Occipital lobe (tissue), 2 donors: Measurements from ENCODE around the gene PIBF1. TPM values are rescaled to one million over a fixed set of nuclear protein-coding genes. Genes with fewer than 3 reads are reported as not detected.
"Not testable (repeated sequence)": the region's sequence is repeated elsewhere in the genome, so short reads cannot be mapped to it uniquely, and the experiment has no call there.

Source experiments
- DNase-seq: peaks from one replicate; lab custom pipeline; 2025; lab: John Stamatoyannopoulos, UW
- total RNA-seq: library from RNA; depleted of rRNA; stranded (reverse); fragments of >200 nt; gene quantifications from one replicate; pipeline ENCODE4 v1.2.3, GENCODE V29; 2014

Gene PIBF1
- total RNA-seq, 1 donor from 2014 or later = 31.5 TPM

DNA sequence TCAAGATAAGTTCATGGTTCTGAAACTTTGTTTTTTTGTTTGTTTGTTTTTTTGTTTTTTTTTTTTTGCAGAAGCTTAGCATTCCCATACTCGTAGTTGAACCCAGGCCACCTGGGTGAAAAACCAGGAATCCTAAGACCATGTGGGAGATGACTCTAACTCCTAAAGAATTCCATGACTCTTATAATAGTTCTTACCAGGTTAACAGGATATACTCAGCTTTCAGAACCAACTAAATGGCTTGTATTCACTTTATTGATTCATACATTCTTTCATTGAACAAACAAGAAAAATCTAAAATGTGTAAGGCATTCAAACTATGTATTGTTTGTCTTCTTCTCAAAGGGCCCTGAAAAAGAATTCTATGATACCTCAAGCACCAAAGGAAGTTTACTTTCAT is 236.4 kb downstream of the PIBF1 start:
- no peak for DNase-seq

DNA sequence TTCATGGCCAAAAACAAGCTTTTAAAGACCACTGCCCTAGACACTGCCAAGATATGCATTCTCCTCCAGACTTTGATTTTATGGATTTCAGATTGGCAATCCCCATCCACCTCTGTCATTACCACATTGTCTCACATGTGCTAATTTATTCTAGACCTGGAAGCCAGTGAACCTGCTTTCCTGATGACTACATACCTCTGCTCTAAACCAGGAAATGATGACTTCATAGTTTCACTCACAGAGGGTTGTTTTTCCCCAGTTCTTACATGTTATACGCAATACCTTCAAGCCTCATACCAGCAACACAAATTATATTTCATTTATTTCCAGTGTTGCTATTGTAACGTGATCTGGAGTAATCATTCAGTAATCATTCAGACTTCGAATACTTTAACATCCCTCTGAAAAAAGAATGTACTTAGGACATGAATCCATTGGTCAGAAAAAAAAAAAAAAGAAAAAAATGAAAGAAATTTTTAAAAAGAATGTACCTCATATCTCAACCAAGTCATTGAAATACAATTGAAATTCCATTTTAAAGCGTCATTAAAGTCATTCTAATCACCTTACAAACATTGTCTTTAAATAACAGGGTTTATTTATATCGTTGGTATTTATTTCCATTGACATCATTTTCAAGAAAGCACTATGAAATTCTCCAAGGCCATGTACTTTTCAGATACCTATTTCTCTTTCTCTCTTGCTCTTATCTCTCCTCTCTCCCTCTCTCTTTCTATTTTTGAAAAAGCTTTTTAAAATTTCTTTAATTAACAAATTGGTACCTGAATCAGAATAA is 243.5 kb downstream of the PIBF1 start:
- DNase-seq = no peak

DNA sequence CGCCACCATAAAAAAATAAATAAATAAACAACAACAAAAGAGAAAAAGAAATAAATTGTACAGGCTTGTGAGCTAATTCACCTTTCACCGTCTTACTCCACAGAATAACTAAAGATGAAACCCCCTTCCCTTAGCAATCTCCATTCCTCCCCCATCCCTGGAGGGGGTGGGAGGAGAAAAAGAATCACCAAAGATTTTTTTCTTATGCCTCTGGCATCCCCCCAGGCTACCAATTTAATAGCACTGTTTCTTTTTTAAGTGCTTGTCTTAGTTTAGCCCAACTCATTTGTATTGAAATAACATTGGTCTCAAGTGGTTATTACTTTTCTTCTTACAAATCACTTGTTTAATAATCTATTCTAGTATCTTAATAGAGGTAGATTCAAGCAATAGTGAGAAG is 253.0 kb downstream of the PIBF1 start:
- no peak for DNase-seq

DNA sequence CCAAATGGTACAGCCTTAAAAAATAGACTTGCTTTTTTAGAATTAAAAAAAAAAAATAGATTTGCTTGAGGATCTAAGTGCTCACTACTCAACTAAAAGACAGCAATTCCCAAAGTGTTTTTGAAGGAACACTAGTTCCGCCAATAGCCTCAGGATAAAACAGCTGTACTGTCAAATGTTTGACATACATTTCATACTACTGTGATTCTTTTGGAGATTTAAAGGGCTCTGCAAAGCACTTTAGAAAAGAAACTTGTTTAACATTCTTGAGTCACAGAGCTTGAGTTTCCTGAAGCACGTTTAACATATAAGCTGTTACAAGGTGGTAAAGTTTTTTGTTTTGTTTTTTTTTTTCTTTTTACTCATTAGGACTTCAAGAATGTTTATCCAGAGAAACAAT is 253.7 kb downstream of the PIBF1 start:
- no peak for DNase-seq

DNA sequence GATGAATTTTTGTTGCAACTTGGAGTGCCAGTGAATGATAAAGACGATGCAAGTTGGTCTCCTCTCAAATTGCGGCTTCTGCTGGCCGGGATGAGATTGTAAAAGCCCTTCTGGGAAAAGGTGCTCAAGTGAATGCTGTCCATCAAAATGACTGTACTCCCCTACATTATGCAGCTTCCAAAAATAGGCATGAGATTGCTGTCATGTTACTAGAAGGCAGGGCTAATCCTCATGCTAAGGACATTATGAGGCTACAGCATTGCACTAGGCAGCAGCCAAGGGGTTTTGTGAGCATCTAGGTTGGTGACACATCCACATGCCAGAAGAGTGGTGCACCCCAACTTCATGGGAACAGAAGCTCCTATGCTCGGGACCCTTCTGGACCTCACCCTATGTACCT is 254.6 kb downstream of the PIBF1 start:
- DNase-seq = no peak

DNA sequence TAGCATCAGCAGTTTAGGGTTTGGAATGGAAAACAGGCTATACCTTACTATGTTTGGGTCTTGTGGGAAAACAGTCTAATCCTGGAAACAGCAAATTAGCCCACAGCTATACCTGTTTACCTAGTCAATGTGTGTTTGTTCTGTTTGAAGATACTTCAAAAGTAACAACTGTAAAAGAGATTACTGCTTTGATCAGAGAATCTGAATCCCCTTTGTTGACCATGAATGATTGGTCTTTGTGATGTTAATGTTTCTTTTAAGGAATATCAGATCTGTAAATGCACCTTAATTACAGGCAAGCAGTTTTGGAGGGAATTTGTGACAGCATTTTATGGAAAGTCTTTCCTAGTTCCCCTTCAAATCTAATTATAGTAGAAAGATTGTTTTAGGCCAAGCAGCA is 256.1 kb downstream of the PIBF1 start:
- DNase-seq = no peak

DNA sequence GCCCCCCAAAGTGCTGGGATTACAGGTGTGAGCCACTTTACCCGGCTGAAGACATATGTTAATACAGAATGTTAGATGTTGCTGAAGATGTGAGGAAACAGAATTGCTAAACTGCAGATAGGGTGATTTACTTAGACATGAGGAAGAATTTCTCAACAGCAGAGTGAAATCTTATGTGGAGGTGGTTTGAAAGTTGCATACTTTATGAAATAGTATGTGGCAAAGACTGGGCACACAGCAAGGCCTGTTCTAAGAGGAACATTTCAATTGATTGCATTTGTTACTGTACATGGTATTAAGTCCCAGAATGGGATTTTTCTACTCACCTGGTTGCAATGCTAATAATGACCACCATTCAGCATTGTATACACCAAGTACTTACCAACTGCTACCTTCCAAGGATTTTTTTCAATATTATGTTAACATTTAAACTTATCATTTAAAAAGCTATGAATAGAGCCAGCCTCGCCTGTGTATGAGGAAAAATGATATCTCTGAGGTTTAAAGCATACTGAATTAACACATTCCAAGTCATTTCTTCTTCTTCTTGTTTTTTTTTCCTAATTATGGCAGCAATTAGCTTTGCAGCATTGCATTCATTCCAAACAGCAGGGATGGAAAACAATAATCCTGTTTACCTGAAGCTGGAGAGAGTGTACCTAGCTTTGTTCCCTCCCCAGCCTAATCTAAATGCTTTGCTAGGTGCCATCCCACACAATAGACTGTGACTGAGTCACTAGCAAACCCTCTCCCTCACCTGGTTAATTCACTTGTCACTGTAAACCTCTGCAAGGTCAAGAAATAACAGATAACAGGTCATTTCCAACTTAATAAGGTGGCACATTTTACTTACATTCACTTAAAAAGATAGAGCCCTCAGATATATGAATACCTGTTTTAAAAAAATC is 257.5 kb downstream of the PIBF1 start:
- no peak for DNase-seq

DNA sequence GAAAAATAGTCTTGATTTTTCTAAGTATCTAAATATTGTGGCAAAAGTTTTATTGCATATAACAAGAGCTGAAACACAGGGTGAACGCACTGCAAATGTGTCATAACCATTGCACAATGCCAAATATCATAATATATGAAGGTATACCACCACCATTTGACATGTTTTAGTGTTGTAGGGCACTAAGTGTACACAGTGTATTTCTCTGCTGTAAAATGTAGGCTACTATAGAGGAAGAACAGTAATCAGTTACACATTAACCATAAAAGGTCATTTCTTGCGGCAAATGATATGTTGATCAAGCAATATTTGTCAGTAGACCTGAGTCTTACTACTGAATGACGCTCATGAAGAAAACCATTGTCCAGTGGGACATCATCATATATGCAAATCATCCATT is 258.6 kb downstream of the PIBF1 start:
- no peak for DNase-seq

DNA sequence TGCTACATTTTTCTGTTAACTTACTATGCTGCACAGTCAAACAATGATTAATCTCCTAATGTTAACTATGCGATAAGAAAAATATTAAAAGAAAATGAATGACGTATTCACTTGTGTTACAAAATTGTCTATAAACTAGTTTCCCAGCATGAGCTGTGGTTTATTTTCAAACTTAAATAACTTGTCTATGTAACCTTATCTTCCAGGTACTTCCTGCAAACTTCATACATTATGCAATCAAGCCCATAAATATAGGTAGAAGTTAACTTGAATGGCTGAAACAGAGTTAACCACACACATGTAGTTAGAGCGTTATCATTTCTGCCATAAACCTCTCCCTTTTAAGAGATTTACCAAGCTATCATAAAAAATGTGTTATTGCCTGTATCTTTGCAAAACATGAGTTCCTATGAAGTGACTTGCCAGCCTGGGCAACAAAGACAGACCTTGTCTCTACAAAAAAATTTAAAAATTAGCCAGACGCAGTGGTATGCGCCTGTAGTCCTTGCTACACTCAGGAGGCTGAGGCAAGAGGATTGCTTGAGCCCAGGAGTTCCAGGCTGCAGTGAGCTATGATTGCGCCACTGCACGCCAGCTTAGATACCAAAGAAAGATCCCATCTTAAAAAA is 259.1 kb downstream of the PIBF1 start:
- no peak for DNase-seq

DNA sequence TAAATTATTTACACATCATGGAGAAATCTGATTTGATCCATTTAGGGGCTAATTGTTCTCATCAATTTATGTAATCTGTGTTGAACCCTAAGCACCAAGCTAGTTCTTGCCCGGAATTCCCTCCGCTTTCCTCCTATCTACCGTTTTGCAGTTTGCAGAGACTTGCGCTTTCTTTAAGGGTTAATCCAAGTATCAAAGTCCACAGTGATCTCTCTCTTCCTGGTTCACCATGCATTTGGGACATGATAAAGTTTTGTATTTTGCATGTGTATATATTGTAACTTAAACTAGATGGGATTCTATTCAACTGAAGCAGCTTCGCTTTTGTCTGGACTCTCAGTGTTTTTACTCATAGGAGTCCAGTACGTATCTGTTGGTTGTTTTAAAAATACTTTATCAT is 263.1 kb downstream of the PIBF1 start:
- DNase-seq = no peak

DNA sequence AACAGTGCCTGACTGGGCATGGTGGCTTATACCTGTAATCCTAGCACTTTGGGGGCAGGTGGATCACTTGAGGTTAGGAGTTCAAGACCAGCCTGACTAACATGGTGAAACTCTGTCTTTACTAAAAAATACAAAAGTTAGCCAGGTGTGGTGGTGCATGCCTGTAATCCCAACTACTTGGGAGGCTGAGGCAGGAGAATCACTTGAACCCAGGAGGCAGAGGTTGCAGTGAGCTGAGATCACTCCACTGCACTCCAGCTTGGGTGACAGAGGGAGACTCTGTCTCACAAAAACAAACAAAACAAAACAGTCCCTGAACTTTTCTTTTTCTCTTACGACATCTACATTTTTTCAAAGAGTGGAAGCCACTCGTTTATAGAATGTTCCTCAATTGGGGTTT is 266.7 kb downstream of the PIBF1 start:
- DNase-seq = not testable (repeated sequence)

DNA sequence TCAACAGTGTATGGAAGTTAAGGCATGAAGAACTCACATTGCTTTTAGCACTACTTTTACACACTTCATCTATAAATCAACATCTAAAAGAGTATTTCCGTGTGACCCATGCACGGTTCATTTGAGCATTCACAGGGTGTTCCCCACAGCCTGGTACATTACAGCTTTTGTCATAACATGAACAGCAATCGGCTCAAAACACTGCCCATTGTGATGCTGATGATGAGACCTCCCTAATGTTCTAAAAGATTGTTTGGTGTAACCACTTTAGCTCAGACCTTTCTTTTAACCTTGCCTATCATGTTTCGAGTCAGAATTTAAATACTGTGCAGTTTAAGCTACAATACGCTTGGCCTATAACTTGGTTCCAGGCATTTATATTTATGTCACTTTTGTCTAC is 272.8 kb downstream of the PIBF1 start:
- DNase-seq = no peak

DNA sequence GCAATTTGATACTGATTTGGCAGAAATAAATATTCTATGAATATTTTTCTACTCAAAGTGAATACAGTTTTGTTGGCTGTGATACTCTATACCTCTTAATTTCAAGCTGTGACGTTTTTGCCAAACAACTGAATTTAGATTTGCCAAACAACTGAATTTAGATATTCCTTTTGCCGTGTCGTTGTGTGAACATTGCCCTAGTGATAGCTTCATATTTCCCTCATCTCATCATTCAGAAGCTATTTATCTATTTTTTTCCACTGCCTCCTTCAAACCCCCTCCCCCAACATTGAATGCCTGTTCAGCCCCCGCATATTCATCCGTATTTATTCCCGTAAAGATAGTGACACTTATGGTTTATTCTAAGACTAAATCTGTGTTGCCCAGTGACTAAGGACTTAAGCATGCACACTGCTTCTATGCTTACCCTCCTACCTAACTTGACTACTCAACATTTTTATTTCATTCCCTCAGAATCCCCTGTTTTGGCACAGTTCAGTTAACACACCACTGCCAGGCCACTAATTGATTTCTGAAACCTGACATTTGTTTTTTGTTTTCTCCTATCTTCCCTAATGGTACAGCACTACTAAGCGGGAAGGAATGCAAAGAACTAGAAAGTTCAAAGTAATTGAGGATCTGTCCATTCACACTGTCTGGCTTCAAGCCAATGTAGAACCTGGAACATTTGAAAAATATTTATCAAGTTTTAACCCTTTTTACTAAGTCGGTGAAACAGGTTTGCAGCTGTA is 274.1 kb downstream of the PIBF1 start:
- no peak for DNase-seq

DNA sequence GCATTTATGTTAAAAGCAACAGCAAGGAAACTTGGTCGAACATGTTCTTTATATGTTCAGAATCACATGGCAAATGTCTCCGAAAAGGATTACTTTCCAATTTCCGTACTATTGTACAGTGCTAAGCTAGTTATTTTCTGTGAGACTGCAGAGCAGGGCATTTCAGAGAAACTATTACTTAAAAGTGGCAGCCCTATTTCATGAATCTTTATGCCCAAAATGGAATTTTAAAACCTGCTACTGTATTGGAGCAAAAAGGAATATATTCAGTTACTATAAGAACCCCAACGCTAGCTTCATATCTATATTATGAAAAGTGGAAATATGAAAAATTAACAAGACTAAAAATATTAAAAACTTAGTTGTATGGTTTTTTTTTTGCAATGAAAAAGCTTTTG is 274.6 kb downstream of the PIBF1 start:
- no peak for DNase-seq

DNA sequence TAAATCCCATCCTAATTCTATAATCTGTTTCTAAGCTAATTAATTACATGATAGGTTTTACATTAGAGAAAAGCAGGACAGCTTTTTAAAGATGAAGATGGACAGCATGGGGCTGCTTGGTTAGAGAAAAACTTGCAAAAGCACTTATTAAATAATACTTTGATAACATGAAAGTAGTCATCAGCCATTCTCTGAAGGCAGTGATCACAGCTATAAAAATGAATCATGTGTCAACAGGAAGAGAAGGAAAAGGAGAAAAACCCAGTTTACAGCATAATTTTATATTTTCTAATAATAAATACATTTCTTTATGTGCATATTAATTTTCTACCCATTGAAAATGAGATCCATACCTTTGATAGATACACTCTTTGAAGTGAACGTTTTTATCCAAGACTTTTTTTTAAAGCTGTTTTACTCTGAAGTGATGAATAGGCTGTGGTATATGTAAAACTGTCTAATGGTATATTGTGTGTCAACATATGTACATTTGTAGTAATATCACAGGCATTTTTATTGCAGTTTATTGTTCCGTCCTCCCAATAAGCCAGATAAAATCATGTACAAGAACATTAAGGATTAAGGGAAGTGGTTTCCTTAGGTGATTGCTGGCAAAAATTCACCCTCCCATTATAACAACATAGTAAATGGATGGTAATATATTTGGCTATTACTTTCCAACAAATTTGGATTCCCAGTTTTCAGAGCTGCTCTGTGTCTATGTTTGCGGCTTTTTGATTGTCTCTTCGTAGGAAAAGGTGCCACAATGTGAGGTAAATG is 275.5 kb downstream of the PIBF1 start:
- DNase-seq = no peak

DNA sequence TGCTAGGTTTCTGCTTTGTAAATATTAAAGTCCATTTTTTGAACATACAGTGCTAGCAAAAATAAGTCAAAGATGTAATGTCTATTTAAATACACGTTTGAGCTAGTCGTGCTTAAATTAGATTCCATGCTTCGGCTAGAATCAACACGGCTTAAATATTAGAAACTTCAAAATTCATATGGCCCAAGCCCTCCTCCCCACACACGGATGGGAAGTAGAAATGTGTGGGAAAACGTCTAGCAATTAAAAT is 276.1 kb downstream of the PIBF1 start:
- no peak for DNase-seq

DNA sequence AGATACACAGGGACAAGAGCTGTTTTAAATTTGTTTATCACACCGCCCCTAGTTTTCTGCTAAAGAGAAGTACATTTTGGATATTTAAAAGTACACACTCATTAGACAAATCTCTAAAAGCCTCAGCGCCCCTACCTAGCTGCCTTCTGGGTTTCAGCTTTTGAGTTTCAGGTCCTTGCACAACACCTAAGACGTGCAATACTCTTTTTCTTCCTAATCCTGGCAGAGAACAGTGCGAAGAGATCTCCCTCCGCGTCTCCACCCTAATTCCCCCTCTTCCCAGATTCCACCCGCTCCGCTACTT is 276.5 kb downstream of the PIBF1 start:
- DNase-seq = no peak

DNA sequence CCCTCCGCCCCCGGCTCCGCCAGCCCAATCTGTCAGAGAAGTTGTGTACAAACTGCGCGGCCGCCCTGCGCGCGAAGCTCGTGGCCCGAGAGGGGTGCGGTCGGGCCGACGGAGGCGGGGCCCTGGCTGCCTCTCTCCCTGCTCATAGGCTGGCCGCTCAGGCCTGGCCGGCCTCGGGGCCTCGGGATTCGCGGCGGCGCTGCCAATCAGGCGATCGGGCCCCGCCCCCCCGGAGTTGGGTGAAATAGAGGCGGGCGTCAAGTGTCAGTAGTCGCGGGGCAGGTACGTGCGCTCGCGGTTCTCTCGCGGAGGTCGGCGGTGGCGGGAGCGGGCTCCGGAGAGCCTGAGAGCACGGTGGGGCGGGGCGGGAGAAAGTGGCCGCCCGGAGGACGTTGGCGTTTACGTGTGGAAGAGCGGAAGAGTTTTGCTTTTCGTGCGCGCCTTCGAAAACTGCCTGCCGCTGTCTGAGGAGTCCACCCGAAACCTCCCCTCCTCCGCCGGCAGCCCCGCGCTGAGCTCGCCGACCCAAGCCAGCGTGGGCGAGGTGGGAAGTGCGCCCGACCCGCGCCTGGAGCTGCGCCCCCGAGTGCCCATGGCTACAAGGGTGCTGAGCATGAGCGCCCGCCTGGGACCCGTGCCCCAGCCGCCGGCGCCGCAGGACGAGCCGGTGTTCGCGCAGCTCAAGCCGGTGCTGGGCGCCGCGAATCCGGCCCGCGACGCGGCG is 277.0 kb downstream of the PIBF1 start, which contains the start of gene KLF5:
Gene KLF5, plus strand, starts transcription at position 270 of the 724 bp plus-strand sequence. Its CDS starts 323 bp downstream, at position 593.
- peak; percentile 88 for DNase-seq

DNA sequence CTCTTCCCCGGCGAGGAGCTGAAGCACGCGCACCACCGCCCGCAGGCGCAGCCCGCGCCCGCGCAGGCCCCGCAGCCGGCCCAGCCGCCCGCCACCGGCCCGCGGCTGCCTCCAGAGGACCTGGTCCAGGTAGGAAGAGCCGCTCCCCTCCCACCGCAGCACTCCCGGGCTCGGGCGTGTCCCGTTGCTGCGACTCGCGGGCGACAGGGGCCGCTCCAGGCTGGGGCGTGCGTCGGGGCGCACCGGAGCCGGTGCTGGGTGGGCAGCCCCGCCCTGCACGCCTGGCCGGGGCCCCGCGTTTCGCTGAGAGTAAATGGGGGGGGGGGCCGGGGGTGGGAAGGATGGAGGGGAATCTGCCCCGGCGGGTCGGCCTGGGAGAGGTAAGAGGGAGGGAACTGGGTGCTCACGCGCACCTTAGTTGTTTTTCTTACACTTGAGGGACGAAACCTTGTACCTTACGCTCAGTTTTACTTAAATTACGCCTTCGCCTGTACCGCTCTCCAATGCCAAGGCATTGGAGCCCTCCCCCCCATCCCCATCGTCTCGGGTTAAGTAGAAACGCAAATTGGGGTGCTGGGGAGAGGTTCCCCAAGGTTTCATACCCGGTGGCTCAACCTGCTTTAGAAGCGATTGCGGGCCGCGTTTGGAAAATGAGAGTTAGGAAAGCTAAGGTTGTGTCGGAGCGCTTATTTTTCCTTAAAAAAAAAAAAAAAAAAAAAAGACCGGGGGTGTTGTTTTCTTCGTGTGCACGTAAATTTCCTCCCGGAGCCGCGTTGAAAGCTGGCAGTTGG is 277.7 kb downstream of the PIBF1 start:
- DNase-seq = peak; percentile 24
